ENCODE data around the gene PCNX2. TPM values are rescaled to one million over a fixed set of nuclear protein-coding genes. Genes with fewer than 3 reads are reported as not detected.

PCNX2 gene
- total and polyA plus RNA-seq, 2 of the 8 experiments (the other 6 are each of a cell fraction or from before 2014, with no cell fraction given): 46.1 to 57.6 TPM

DNA sequence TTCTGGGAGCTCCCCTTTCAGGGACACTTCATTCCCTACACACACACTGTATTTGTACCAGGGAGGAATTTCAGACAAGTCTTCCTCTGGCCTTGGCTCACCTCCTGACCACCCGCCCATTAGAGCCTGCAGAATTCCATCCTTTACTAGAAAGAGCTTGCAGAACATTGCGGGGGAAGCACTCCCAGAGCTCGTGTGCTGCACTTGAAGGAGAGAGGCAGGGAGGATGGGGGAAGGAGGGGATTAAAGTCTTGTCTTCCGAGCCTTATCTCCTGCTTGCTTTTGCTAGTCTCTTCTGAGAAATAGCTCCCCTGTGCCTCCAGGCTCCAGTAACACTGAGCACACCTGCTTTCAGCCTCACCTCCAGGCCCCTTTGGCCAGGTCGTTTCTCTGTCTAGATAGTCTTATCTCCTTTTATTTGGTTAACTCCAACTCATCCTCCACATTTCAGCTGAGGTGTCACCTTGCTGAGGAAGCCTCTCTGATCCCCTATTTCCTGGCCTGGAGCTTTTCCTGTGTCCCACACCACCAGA lies 62.0 kb downstream of the PCNX2 start:
- POLR2A ChIA-PET (ENCODE audit: partially characterized antibody): interaction anchor here (1.1 kb wide), 2 partner anchors 9 to 18 kb away, joined by 3 read pairs; no protein-coding TSS in a partner anchor
- TF ChIP-seq SIRT6 (IDR thresholded peaks at IDR 0.05; ENCODE audit: low read length): no peak
- no peak for TF ChIP-seq CREB1 (IDR thresholded peaks at IDR 0.05)
- no peak for TF ChIP-seq FOSL1 (IDR thresholded peaks at IDR 0.05; ENCODE audit: insufficient read depth, low read depth, low read length)
- no peak for TF ChIP-seq POLR2A (IDR thresholded peaks at IDR 0.05; ENCODE audit: control extremely low read depth in 1 of 2, low read depth in 2 of 2, low read length in 2 of 2)
- TF ChIP-seq NRF1 (IDR thresholded peaks at IDR 0.05; ENCODE audit: low read depth, low read length): no peak
- TF ChIP-seq PHF8 (conservative IDR thresholded peaks at IDR 0.05; ENCODE audit: low read depth, low read length): no peak
- no peak for TF ChIP-seq NANOG (IDR thresholded peaks at IDR 0.05; ENCODE audit: insufficient read depth, low read depth, low read length, poor library complexity, severe bottlenecking)
- no peak for TF ChIP-seq RNF2 (IDR thresholded peaks at IDR 0.05; ENCODE audit: borderline replicate concordance, low read depth, low read length, missing control alignments, poor library complexity, severe bottlenecking)
- TF ChIP-seq RBBP5 (IDR thresholded peaks at IDR 0.05; ENCODE audit: borderline replicate concordance, low read depth, low read length): no peak
- TF ChIP-seq SP1 (IDR thresholded peaks at IDR 0.05; ENCODE audit: low read depth, low read length): no peak
- TF ChIP-seq SRF (IDR thresholded peaks at IDR 0.05; ENCODE audit: low read depth, low read length): no peak
- no peak for TF ChIP-seq EGR1 (IDR thresholded peaks at IDR 0.05; ENCODE audit: borderline replicate concordance, low read depth, low read length)
- no peak for TF ChIP-seq KDM1A (IDR thresholded peaks at IDR 0.05; ENCODE audit: borderline replicate concordance, low read length)
- no peak for TF ChIP-seq SAP30 (IDR thresholded peaks at IDR 0.05; ENCODE audit: insufficient read depth, insufficient replicate concordance, low read length)

More for the DNA sequence above, 62.0 kb downstream of the PCNX2 start:
- H3K36me3 ChIP-seq (ENCODE audit: control insufficient read depth in 2 of 4, insufficient read depth in 4 of 4, low read length in 3 of 4): peaks cover 0 to 38% (median 26%) of the 10 kb centered on the region in 4 experiments; a peak in 6 of 8 replicates
- no peak overlapping the region for H4K91ac ChIP-seq (replicated peaks; ENCODE audit: insufficient read length, low read length)
- no peaks in the 10 kb centered on the region for H3K23me2 ChIP-seq (ENCODE audit: low read depth, low read length)
- H3K56ac ChIP-seq (replicated peaks; ENCODE audit: insufficient read length, low read depth, low read length): no peak overlapping the region
- no peak overlapping the region for H2BK5ac ChIP-seq (ENCODE audit: low read depth, low read length)
- WGBS, 2 experiments (ENCODE audit: extremely low coverage in 1 of 2, insufficient coverage in 1 of 2, insufficient read length in 1 of 2, insufficient replicate concordance in 2 of 2, low coverage in 1 of 2, low lambda C conversion rate in 2 of 2, missing lambda C conversion rate in 1 of 2): 87% methylated on average over 5 of the region's 5 CpGs; no CpG with 5 or more reads in 1 of the 2 experiments
- no peak overlapping the region for H4K8ac ChIP-seq (ENCODE audit: extremely low read depth, insufficient read depth, low read length)
- H3K18ac ChIP-seq (ENCODE audit: extremely low read depth, low read length): no peak overlapping the region
- no peak overlapping the region for H3K14ac ChIP-seq (ENCODE audit: insufficient read length)
- no peak overlapping the region for H2BK120ac ChIP-seq (replicated peaks; ENCODE audit: low read depth, low read length)
- no peak overlapping the region for H3K4ac ChIP-seq (replicated peaks; ENCODE audit: insufficient read length, low read depth, low read length)
- H3K79me2 ChIP-seq (ENCODE audit: control insufficient read depth in 1 of 2, insufficient read depth in 2 of 2, low read length in 2 of 2): no peaks in the 10 kb centered on the region
- no peaks in the 10 kb centered on the region; the same call in 1 of the 2 replicates for H3K79me1 ChIP-seq (ENCODE audit: low read depth, low read length)
- no peak overlapping the region for H3K4me3 ChIP-seq (ENCODE audit: extremely low read depth in 1 of 4, insufficient read depth in 2 of 4, low read depth in 3 of 4, low read length in 4 of 4)
- no peak overlapping the region for H2BK12ac ChIP-seq (ENCODE audit: low read depth, low read length)
- H3K4me1 ChIP-seq (replicated peaks in 1 of 4; ENCODE audit: control insufficient read depth in 3 of 4, insufficient read depth in 4 of 4, low read length in 3 of 4): no peaks in the 10 kb centered on the region
- CTCF ChIA-PET (ENCODE audit: partially characterized antibody): interaction anchor here (0.5 to 1.5 kb wide), 4 partner anchors 12 to 737 kb away, joined by 3 to 5 read pairs (median 4); no protein-coding TSS in a partner anchor
- H4K20me1 ChIP-seq (replicated peaks in 1 of 2; ENCODE audit: control insufficient read depth in 1 of 2, insufficient read depth in 2 of 2, low read length in 2 of 2): peaks cover 1 to 4% of the 10 kb centered on the region in 2 experiments
- no peak overlapping the region for H3K27ac ChIP-seq (ENCODE audit: low read depth, low read length)
- no peaks in the 10 kb centered on the region for H3K9me3 ChIP-seq (ENCODE audit: insufficient read depth in 2 of 2, low read depth in 1 of 2, low read length in 1 of 2)
- H2AFZ ChIP-seq (ENCODE audit: low read length): no peak overlapping the region
- H2BK15ac ChIP-seq (ENCODE audit: low read length): no peak overlapping the region
- FAIRE-seq: no peak
- H3K4me2 ChIP-seq (ENCODE audit: insufficient read depth in 1 of 2, low read depth in 2 of 2, low read length in 2 of 2): no peak overlapping the region
- no peak for DNase-seq (ENCODE audit: low read depth in 1 of 2, low spot score in 2 of 2)
- no peak overlapping the region for H3K9ac ChIP-seq (replicated peaks in 1 of 4; ENCODE audit: extremely low read depth in 1 of 4, low read depth in 3 of 4, low read length in 3 of 4)
- peaks cover 0 to 1% (median 0%) of the 10 kb centered on the region in 4 experiments; a peak in 1 of 7 replicates for H3K27me3 ChIP-seq (replicated peaks in 1 of 4; ENCODE audit: control insufficient read depth in 3 of 4, extremely low read depth in 1 of 4, insufficient read depth in 3 of 4, low read length in 3 of 4)
- H2BK20ac ChIP-seq (ENCODE audit: low read length): no peak overlapping the region
- no peak overlapping the region for H2AK5ac ChIP-seq (ENCODE audit: low read depth, low read length)
- H3K23ac ChIP-seq (ENCODE audit: insufficient read length): no peak overlapping the region
- H4K5ac ChIP-seq (ENCODE audit: insufficient read length, low read depth, low read length): no peak overlapping the region
